Stimulated activated CD8-positive, alpha-beta memory T cell treated with anti-CD3 and anti-CD28 coated beads, Interleukin-12 subunit alpha, Interleukin-12 subunit beta, amount 100 ng/mL, for 1 hour (primary cell): ENCODE measurements around the gene THEMIS.
"Not testable (repeated sequence)": the region's sequence is repeated elsewhere in the genome, so short reads cannot be mapped to it uniquely, and the experiment has no call there.

Experiments used
- DNase-seq: peaks from one replicate; pipeline ENCODE4 v3.0.0-alpha.2; 2020; ENCODE audit warnings: low read depth

Gene THEMIS

DNA sequence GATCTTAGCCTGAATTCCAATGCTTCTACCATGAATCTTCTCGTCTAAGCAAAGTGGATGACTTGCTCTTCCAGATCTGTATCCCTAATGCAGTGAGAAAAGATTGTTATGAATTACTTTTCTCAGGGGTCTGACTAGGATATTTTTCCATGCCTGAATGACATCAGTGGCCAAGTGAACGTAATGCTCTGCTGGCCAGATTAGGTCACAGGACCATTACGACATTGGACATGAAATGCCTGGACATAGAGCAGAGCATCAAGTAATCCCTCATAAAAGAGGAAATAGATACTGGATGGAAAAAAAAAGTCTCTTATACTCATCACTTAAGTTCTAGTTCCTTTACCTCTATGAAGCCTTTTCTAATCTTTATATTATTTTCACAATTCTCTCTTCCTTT is 12.1 kb upstream of the THEMIS start:
- no peak for DNase-seq

DNA sequence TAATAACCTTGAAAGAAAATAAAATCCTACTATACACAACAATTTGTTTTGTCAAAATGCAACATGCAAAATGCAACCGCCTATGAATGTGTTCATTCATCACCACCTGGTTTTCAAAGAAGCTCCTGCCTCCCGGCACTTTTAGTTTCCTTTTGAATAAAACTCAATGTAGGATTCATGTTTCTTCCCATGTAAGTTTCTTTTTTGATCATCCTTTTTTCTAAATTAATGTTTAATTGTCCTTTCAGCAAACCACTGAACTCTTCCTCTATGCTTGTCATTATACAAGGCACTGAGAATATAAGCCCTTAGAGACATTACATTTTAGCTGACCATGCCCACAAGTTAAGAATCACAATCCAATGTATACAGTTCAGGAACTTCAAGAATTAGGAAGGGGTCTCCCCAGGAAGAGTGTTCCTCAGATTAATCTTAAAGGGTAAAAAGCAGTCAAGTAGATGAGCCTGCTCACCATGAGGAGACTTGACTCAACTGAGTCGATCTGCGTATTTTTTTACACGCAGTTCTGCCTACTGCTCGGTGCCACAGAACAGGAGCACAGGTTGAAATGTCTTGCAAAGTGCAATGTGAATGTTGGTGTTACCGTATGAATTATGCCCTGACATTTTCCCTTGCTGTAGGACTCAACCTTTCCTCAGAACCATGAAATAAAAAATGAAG is 7.2 kb upstream of the THEMIS start:
- DNase-seq = no peak

DNA sequence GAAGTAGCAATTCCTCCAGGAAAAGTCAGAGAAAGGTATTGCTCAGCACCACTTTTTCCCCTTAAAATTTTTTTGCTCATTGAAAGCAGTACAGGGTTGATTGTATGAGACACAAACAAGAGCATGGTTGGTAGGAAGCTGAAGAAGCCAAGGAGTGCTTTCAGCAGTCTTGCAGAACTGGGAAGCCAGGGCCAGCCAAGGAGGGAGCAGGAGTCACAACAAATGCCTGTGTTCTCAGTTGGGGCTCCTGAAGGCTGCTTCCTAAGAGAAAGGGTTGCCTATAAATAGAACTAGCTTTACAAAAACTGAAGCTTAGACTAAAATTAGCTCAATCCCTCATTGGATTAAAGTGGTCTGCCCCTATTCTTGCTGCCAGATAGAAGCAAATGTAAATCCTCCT is 3.3 kb upstream of the THEMIS start:
- DNase-seq = no peak

DNA sequence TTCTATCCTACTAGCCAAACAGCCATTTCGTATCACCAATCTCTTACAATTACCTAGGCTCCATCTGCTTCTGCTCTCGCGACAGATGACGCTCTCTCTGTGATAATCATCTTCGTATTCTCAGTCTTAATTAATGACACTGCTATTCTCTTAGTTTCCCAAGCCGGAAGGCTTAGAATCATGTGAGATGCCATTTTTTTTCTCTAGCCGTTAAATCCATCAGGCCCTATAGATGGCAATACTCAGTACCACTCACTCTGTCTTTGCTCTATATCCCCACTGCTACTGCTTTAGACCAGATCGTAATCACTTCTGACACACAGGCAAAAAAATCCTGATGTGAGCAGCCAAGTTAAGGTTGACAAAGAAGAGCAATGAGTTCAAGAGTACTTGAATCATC is 2.1 kb upstream of the THEMIS start:
- no peak for DNase-seq

DNA sequence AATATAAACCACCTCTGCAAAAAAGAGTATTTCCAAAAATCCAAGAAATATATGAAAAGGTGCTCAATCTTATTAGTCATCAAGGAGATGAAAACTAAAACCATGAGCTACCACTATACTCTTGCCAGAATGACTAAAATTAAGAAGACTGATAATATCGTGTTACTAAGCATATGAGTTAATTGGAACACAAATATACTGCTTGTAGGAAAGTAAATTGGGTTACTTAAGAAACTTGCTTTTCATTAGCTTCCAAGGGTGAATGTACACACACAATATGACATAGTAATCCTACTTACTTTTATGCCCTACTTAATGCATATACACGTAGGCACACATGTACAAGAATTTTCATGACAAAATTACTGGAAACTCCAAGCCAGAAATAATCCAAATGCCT is 3.4 kb downstream of the THEMIS start:
- no peak for DNase-seq

DNA sequence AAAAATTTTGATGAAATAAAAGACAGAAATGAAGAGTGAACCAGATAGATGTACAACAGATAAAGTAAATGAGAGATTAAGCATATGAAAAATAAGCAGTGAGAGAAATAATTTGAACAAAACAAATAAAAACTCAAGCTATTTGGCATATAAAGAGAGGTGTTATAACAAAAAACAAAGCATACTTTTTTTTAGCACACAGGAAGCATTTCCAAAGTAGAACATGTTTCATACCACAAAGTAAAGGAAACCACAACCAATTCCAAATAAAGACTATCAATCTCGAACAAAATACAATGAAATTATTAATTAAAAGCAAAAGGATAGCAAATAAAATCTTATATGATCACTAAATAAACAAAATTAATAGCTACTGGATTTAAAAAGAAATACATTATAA is 6.8 kb downstream of the THEMIS start:
- no peak for DNase-seq

DNA sequence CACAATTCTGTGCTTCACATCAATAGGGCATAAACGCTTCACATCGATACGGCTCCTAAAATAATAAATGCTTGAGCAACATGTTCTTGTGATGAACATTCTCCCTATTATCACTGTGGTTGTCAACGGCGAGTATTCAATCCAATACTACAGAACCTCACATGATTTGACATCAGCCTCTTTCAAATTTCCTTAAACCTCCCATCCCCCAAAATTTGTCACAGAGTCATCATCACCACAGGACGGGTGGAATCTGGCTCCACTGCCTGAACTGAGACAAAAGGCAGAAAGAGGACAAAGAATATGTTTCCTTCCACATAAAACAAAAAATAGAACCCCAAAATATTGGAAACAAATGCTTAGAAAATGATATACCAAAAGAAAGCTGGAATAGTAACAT is 7.3 kb downstream of the THEMIS start:
- DNase-seq = no peak

DNA sequence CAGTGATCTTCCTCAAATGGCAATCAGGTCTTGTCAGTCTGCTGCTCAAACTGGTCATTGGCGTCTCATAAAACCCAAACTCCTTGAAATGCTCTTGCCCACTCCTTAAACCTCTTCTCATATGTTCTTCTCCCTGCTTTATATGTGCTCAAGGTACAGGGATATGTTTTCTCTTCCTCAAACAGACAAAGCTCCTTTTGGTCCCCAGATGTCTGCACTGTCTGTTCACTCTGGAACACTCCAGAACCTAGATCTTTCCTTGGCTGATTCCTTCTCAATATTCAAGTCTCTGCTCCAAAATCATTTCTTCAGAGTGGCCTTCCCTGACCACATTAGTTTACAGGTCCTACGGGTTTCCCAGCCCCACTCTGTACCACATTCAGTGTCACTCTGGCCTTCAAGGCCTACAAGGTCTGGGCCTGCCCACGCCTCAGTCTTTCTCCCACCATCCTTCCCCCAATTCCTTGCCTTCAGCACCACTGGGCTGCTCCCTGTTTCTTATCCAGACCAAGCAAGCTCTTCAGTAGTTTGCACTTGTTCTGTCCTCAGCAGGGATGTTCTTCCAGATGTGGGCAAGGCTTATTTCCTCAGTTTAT is 9.0 kb downstream of the THEMIS start:
- no peak for DNase-seq

DNA sequence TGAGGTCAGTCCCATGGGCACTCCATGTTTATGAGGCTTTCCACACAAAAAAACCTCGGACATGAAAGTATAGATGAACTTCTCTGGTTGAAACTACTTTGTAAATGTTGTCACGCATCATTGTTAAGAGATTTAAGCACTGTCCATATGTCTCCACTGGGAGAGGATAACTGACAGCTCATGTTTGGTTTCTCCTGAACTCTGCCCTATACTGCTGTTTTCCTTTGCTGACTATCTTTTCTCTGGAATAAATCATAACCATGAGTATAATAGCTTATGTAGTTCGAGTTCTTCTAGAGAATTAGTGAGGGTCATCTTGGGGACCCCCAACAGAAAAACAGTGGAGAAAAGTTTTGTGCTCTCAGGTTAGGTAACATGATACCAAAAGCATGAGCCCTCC is 14.3 kb downstream of the THEMIS start:
- no peak for DNase-seq

DNA sequence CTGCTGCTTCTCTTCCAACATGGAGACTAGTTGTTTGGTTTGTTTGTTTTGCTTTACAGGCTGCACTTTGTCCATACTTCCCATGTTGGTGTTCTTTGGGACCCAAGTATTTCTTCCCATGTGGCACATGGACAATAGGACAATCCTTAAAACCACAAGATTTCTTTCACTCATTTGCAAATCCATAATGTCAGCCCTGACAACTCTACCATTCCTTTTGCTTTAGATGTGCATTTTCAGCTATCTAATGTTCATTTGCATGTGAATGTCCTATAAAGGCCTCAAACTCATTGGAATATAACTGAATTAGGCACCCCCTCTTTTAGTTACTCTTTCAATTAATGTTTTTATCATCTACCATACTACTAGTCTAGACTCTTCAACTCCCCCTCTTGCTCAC is 16.7 kb downstream of the THEMIS start:
- DNase-seq = no peak

DNA sequence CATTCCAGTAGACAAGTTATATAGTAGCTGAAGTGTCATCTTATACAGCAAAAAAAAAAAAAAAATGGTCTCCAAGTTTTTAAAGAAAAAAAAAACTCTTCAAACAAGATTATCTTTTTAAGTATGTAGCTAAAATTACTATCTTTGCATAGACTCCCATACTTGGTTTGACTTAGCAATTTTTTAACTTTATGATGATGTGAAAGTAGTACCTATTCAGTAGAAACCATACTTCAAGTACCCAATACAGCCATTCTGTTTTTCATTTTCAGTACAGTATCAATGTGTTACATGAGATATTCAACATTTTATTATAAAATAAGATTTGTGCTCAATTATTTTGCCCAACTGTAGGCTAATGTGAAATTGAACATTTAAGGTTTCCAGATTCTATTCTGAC is 18.9 kb downstream of the THEMIS start:
- DNase-seq = not testable (repeated sequence)

DNA sequence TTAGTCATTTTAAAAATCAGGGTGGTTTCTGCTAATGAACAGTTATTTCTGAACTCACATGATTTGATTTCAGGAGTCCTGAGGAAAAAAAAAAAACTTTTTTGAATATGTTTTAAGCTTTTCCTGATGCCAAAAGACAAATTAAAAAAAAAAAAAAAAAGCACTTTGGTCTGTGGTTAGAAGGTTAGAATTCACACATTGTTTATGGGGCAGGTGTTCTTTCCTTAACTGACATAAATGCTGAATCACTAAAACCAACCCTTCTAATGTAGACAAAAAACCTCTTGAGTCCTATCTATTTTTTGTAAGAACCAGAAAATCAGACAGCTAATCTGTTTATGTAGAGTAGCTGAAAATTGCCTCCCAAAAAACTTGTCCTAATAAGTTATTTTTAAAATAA is 20.4 kb downstream of the THEMIS start:
- no peak for DNase-seq

DNA sequence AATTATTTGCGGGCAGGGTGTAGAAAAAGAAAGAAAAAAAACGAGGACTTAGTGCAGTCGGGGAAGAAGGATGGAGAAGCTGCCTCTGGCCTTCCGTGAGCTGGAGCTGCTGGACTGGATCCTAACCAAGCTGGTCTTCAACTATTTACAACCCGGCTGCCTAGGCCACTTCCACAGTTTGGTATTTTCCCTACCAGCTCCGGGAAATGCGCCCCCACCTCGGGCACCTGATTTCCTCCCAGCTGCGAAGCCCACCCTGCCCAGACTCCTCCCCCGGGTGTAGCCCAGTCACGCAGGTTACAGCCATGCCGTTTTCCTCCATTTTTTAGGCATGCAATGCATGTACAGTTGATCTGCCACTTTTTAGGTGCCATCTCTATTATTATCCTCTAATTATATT is 21.2 kb downstream of the THEMIS start:
- DNase-seq = no peak

DNA sequence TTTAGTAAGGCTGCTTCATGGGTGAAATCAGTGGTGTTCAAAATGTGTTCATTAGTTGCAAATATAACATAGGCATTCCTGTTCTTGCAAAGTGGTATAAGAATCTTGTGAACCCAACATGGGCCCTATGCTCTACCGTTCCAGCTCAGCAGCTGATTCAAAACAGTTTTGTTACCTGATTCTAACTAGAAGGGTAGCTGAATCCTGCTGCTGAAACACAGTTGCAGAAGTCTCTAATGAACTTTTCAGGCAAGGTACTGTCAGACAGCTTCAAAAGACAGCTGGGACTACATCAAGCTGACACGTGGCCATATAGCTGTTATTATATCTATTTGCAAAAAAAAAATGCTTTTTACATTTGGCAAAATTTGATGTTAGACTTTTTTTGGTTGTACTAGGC is 22.7 kb downstream of the THEMIS start:
- DNase-seq = no peak

DNA sequence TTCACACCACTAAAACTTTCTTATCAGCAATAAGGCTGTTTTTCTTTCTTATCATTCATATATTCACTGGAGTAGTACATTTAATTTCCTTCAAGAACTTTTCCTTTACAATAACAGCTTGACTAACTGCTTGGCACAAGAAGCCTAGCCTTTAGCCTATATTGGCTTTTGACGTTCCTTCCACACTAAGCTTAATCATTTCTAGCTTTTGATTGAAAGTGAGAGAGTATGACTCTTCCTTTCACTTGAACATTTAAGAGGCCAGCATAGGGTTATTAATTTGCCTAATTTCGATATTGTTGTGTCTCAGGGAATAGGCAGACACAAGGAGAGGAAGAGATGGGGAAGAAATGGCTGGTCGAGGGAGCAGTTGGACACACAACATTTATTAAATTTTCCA is 23.6 kb downstream of the THEMIS start:
- no peak for DNase-seq

DNA sequence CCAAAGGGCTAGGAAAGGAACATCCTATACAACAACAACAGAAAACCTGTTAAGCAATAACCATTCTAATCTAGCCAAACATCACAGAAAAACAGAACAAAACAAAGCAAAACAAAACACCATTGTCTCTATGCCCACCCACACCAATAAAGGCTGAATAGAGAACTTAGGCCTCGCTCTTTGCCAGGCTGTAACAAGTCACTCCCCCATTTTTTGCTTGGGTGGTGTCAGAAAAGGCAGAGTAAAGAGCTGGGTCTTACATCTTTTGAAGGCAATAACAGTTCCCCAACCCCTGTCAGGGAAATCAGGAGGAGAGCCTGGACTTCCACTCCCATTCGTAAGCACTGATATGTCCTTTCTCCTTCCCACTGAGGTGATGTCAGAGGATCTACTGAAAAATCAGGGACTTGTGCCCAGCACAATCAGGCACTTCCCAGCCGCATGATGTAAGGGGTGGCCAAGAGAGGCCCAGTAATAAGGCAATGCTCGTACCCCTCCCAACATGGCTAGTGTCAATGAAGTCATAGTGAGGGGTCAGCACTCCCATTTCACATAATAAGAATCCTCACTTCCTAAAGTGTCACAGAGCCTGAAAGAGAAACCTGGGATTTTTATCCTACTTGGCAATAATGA is 31.0 kb downstream of the THEMIS start:
- DNase-seq = no peak

DNA sequence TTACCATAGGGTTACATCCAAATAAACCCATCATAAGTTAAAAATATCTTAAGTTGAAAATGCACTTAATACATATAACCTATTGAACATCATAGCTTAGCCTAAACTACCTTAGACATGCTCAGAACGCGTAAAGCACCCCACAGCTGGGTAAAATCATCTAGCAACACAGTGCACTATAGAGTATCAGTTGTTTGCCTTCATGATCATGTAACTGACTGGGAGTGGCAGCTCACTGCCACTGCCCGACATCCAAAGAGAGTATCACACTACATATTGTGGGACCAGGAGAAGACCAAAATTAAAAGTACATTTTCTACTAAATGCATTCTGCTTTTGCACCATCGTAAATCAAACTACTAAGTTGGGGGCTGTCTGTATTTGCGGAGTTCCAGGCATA is 31.7 kb downstream of the THEMIS start:
- DNase-seq = no peak

DNA sequence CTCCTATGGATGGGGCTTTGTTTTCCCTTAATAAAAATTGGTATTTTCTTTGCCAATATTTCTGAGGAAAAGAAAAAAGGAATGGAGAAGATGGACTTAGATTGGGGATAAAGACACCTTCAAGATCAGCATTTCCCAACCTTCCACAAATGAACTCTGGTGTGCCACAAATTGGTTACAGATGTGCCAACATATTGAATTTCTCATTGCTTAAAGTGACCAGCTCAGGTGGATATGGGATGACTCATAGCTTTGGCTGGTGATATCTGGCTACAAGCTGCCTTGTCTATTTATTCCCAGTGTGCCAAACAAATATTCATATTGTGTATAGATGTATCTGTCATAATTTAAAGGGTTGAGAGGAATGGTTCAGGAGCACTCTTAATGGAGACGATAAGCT is 32.5 kb downstream of the THEMIS start:
- no peak for DNase-seq

DNA sequence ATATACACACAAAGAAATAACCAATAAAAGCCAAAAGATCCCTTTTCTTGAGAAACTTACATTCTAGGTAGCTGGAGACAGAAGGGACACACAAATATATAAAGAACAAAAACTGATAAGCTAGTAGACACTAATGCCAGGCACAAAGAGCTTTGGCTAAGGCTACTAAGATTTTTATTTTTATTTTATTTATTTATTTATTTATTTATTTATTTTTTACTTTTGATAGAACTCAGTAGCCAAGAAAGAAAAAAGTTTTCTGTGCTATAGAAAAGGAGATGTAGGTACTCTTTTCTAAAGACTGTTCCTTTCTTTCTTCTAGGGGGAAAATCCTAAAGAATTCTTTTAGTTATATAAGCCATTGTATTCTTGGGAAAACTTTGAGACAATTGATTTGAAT is 34.1 kb downstream of the THEMIS start:
- DNase-seq = no peak

DNA sequence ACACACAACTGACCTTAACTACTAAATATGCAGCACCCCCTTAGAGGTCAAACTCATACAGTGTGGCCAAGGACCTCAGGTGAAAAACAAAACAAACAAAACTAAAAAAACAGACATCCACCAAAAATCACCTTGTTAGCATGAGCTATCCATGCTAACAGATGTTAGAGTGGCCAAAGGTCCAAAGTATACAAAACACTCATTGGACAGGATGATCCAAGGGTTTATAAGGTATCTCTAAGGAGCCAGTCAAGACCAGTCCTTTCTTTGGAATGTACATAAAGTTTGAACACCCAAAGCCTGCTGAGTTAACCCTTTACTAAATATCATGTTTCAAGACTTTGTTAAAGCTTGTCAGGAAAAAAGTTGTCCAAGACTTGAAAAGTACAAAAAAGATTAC is 35.8 kb downstream of the THEMIS start:
- no peak for DNase-seq

DNA sequence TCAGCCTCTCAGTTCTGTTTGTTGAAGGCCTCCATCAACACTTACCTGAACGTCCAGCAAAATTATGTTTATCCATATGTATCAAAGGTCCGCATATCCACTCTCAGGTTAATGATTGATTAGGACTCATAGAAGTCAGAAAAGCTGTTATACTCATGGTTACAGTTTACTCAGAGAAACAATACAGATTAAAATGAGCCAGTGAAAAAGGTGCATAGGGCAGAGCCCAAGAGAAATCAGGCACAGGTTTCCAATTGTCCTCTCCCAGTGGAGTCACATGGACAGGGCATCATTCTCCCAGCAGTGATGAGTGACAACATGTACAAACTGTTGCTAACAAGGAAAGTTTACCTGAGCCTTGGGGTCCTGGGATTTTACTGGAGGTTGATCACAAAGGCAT is 36.2 kb downstream of the THEMIS start:
- no peak for DNase-seq

DNA sequence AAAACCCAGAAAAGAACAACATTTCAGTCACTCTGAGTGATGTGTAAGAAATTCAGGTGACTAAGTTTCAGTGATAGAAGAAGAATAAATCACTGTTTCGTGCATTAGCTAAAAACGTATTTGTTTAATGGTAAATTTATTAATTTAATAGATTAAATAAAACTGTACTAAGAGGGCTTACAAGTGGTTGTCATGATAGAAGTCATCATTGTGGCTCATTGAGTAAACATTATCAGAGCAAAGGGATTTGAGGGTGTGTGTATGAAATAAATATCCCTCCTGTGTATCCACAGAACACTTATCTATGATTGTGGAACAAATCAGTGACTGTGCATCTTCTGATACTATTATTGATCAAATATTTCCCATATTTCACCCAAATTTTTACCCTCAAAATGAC is 40.1 kb downstream of the THEMIS start:
- DNase-seq = no peak

DNA sequence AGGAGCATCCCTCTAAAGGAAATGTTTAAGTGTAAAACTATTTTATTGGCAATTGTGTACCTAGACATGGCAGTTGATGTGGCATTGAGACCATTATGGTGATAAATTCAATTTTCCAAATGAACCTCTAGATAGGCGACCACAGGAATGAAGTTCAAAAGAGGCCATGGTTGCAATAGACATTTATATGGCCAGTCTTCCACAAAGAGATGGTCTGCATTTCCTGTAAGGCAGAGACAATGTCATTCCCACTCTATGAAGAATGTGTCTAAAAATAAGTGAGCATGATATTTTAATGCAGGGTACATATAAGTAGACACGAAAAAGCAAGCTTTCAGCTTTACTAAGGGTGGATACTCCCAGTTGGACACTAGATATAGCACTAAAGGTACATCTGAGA is 40.9 kb downstream of the THEMIS start:
- DNase-seq = no peak
